Measurements from ENCODE around the gene HSP90B1. TPM values are rescaled to one million over a fixed set of nuclear protein-coding genes. Genes with fewer than 3 reads are reported as not detected.

HSP90B1 gene
- 100 to 1,000 TPM; 374 to 594 TPM for total RNA-seq
- 100 to 1,000 TPM; 418 to 448 TPM for polyA plus RNA-seq (ENCODE audit: insufficient read length in 2 of 2)
- long read RNA-seq, donor 1, transcript HSP90B1-201 (18 exons, 2,858 nt): major isoform, 36 of 237 reads
- long read RNA-seq, donor 1, partial matches to known transcripts: 185 of 237 reads
- long read RNA-seq, donor 1, other reads (novel, unspliced or antisense): 9 of 237 reads
- long read RNA-seq, donor 2, transcript HSP90B1-201 (18 exons, 2,858 nt): major isoform, 8 of 35 reads
- long read RNA-seq, donor 2, partial matches to known transcripts: 23 of 35 reads
- long read RNA-seq, donor 2, other reads (novel, unspliced or antisense): 0 of 35 reads
- long read RNA-seq, donor 3, transcript HSP90B1-201 (18 exons, 2,858 nt): minor isoform, 5 of 108 reads
- long read RNA-seq, donor 3, transcript HSP90B1-204 (2 exons, 839 nt): major isoform, 6 of 108 reads
- long read RNA-seq, donor 3, partial matches to known transcripts: 96 of 108 reads
- long read RNA-seq, donor 3, other reads (novel, unspliced or antisense): 0 of 108 reads
- long read RNA-seq, donor 4, transcript HSP90B1-209 (4 exons, 581 nt): minor isoform, 5 of 689 reads
- long read RNA-seq, donor 4, transcript HSP90B1-204 (2 exons, 839 nt): minor isoform, 8 of 689 reads
- long read RNA-seq, donor 4, transcript HSP90B1-201 (18 exons, 2,858 nt): major isoform, 39 of 689 reads
- long read RNA-seq, donor 4, partial matches to known transcripts: 591 of 689 reads
- long read RNA-seq, donor 4, other reads (novel, unspliced or antisense): 44 of 689 reads

DNA sequence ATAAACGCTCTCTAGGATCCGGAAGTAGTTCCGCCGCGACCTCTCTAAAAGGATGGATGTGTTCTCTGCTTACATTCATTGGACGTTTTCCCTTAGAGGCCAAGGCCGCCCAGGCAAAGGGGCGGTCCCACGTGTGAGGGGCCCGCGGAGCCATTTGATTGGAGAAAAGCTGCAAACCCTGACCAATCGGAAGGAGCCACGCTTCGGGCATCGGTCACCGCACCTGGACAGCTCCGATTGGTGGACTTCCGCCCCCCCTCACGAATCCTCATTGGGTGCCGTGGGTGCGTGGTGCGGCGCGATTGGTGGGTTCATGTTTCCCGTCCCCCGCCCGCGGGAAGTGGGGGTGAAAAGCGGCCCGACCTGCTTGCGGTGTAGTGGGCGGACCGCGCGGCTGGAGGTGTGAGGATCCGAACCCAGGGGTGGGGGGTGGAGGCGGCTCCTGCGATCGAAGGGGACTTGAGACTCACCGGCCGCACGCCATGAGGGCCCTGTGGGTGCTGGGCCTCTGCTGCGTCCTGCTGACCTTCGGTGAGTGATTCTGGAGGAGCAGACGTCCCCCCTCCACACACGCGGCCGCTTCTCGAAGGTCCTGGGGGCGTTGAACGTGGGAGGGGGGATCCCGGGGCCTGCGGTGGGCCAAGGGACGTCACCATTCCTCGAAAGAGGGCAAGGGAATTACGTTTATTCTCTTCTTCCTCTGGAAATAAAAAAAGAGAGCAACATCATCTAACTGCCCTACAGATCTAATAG lies at the start of gene HSP90B1:
Gene HSP90B1 (plus strand): TSS at position 377 of the 753 bp plus-strand sequence. CDS start 106 bp downstream, at position 483.
- DNase-seq (ENCODE audit: low read depth in 4 of 6, low spot score in 6 of 6): peak; percentile 98 to 100 (median 99)
- no peaks in the 10 kb centered on the region for H3K27me3 ChIP-seq (ENCODE audit: control insufficient read depth, insufficient read depth, low read length)
- WGBS (ENCODE audit: insufficient coverage): 0% methylated on average over 45 of the region's 56 CpGs
- peak within 1 kb of the TSS; percentile 92 for H3K4me3 ChIP-seq (ENCODE audit: low read depth, low read length)
- peak within 1 kb of the TSS; percentile 98 for H3K27ac ChIP-seq (ENCODE audit: low read depth, low read length)
- peaks cover 9% of the 10 kb centered on the region for H3K36me3 ChIP-seq (ENCODE audit: control insufficient read depth, insufficient read depth, low read length)
- H3K9me3 ChIP-seq (ENCODE audit: control insufficient read depth, insufficient read depth, low read length): no peaks in the 10 kb centered on the region
- peaks cover 3% of the 10 kb centered on the region for H3K4me1 ChIP-seq (ENCODE audit: control insufficient read depth, insufficient read depth, low read length)

DNA sequence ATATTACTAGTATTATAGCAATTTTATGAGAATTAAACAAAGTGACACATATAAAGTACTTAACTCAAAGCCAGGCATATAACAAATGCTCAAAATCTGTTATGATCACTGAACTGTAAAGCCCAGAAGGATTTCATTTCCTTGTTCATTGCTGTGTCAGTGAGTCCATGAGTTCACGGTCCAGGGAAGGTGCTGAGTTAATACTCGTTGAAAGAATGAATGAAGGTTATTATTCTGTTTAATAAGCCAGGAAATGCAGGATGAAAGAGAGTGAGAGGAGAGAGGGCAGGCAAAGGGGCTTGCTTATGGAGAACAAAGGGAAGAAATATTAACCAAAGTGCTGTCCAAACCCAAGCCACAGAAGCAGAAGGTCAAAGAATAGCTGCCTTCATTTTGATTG lies 48.9 kb upstream of the HSP90B1 start:
- no peaks in the 10 kb centered on the region for H3K9me3 ChIP-seq (ENCODE audit: control insufficient read depth, insufficient read depth, low read length)
- WGBS (ENCODE audit: insufficient coverage): 24% methylated on average over 2 of the region's 2 CpGs
- H3K36me3 ChIP-seq (ENCODE audit: control insufficient read depth, insufficient read depth, low read length): no peaks in the 10 kb centered on the region
- DNase-seq (ENCODE audit: low read depth in 4 of 6, low spot score in 6 of 6): peak in 1 of 6 donors; percentile 27
- no peaks in the 10 kb centered on the region for H3K27me3 ChIP-seq (ENCODE audit: control insufficient read depth, insufficient read depth, low read length)
- no peak overlapping the region for H3K27ac ChIP-seq (ENCODE audit: low read depth, low read length)
- no peak overlapping the region for H3K4me3 ChIP-seq (ENCODE audit: low read depth, low read length)
- H3K4me1 ChIP-seq (ENCODE audit: control insufficient read depth, insufficient read depth, low read length): no peaks in the 10 kb centered on the region

DNA sequence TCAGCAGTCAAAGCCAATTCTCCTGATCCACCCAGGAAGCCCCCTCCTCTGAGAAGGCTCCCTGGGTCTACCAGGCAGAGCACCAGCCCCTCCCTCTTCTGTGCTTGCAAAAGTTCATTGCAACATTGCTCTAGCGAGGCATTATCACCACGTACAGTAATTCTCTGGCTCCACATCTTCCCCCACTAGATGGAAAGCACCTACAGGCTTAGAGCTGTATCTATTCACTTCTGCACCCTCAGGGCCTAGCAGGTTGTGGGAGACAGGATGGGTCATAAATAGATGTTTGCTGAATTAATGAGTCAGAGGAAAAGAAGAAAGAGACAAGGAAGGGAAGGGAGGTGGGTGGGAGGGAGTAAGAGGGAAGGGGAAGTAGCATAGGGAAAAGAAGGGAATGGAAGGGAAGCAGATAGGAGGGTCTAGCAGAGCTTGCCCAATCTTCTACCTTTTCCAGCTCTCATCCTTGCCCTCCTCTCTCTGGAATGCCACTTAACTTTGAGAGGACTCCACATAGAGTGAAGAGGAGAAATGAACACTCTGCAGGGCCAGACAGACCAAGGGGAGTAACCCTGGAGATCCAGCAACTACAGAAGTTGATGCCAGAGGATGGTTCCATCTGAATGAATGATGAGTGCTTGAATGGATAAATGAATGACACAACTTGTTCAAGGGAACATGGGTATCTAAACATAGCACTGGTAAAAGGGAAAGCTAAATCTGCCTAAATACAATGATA lies 47.2 kb upstream of the HSP90B1 start:
- Histone ChIP-seq H3K4me3 (ENCODE audit: low read depth, low read length) (no peak overlapping the region), H3K27ac (ENCODE audit: low read depth, low read length) (no peak overlapping the region), H3K36me3 (ENCODE audit: control insufficient read depth, insufficient read depth, low read length) (no peaks in the 10 kb centered on the region), H3K27me3 (ENCODE audit: control insufficient read depth, insufficient read depth, low read length) (no peaks in the 10 kb centered on the region), H3K4me1 (ENCODE audit: control insufficient read depth, insufficient read depth, low read length) (no peaks in the 10 kb centered on the region), H3K9me3 (ENCODE audit: control insufficient read depth, insufficient read depth, low read length) (no peaks in the 10 kb centered on the region)
- DNase-seq (ENCODE audit: low read depth in 4 of 6, low spot score in 6 of 6): no peak
- 77% methylated on average over 2 of the region's 2 CpGs for WGBS (ENCODE audit: insufficient coverage)

DNA sequence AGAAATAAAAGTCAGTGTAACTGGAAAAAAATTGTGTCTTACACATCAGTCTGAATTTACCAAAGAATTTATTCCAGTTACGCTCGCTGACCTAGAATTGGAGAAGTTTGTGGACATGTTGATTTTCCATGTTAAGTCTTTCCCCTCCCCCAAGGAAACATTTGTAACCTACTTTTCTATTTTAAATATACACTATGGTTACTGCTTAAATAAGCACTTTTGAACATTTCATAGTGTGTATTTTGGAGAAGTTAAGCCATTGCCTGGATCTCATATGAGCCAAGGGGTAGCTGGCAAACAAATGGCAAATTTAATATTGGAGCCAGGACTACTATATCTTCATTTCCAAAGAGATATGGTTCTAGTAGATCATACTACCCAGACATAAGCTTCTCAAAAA lies 46.3 kb upstream of the HSP90B1 start:
- no peaks in the 10 kb centered on the region for H3K4me1 ChIP-seq (ENCODE audit: control insufficient read depth, insufficient read depth, low read length)
- DNase-seq (ENCODE audit: low read depth in 4 of 6, low spot score in 6 of 6): no peak
- WGBS (ENCODE audit: insufficient coverage): no CpG with 5 or more reads among the region's 2 CpGs
- no peaks in the 10 kb centered on the region for H3K27me3 ChIP-seq (ENCODE audit: control insufficient read depth, insufficient read depth, low read length)
- H3K9me3 ChIP-seq (ENCODE audit: control insufficient read depth, insufficient read depth, low read length): no peaks in the 10 kb centered on the region
- H3K36me3 ChIP-seq (ENCODE audit: control insufficient read depth, insufficient read depth, low read length): no peaks in the 10 kb centered on the region
- H3K4me3 ChIP-seq (ENCODE audit: low read depth, low read length): no peak overlapping the region
- no peak overlapping the region for H3K27ac ChIP-seq (ENCODE audit: low read depth, low read length)

DNA sequence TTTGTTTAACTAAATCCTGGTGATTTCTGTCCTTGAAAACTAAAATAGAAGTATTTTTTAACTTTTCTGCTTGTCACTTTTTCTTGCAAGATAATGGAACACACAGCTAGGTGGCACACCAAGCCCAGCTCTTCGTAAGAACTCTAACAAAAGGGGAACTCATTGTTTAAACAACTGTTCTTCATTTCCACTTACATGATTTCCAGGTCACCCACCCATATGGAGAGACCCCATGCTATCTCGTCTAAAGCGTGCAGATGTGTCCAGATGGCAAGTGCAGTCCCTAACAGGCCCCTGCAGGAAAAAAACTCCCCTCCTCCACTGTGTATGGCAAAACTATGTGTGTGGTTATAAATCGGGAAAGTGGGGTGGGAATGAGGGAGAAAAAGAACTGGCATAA lies 45.9 kb upstream of the HSP90B1 start:
- Histone ChIP-seq H3K27ac (ENCODE audit: low read depth, low read length) (no peak overlapping the region), H3K27me3 (ENCODE audit: control insufficient read depth, insufficient read depth, low read length) (no peaks in the 10 kb centered on the region), H3K4me3 (ENCODE audit: low read depth, low read length) (no peak overlapping the region), H3K4me1 (ENCODE audit: control insufficient read depth, insufficient read depth, low read length) (no peaks in the 10 kb centered on the region), H3K9me3 (ENCODE audit: control insufficient read depth, insufficient read depth, low read length) (no peaks in the 10 kb centered on the region), H3K36me3 (ENCODE audit: control insufficient read depth, insufficient read depth, low read length) (no peaks in the 10 kb centered on the region)
- peak in 4 of 6 donors; percentile 12 to 68 (median 41) for DNase-seq (ENCODE audit: low read depth in 4 of 6, low spot score in 6 of 6)
- WGBS (ENCODE audit: insufficient coverage): 25% methylated on average over 1 of the region's 4 CpGs

DNA sequence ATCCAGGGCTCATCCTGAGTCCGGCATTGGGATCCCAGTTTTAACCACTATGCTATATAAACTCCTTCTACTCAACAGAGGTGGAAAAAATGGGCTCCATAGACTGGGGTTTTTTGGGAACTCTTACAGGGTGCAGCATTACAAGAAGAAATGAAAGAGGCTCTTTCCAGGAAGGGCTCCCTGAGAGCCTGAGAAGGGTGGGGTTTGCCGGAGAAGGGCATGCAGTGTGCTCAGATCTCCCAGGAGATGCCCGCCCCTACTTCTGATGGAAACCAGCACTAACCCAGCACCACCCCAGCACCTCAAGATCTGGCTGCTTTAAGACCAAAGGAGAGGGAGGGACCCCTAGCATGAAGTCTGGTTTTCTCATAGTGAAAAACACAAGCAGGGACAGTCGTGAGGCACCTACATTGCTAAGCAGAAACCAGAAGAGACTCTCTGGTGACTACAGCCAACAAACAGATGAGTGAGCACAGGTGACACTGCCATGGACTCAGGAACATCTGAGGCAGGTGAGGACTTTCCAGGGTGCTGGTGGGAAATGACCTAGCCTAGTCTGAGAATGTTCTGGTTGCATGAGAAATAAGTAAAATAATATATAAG lies 43.9 kb upstream of the HSP90B1 start:
- H3K27ac ChIP-seq (ENCODE audit: low read depth, low read length): no peak overlapping the region
- H3K9me3 ChIP-seq (ENCODE audit: control insufficient read depth, insufficient read depth, low read length): no peaks in the 10 kb centered on the region
- no peaks in the 10 kb centered on the region for H3K4me1 ChIP-seq (ENCODE audit: control insufficient read depth, insufficient read depth, low read length)
- no peaks in the 10 kb centered on the region for H3K36me3 ChIP-seq (ENCODE audit: control insufficient read depth, insufficient read depth, low read length)
- DNase-seq (ENCODE audit: low read depth in 4 of 6, low spot score in 6 of 6): no peak
- 75% methylated on average over 2 of the region's 4 CpGs for WGBS (ENCODE audit: insufficient coverage)
- no peak overlapping the region for H3K4me3 ChIP-seq (ENCODE audit: low read depth, low read length)
- no peaks in the 10 kb centered on the region for H3K27me3 ChIP-seq (ENCODE audit: control insufficient read depth, insufficient read depth, low read length)

DNA sequence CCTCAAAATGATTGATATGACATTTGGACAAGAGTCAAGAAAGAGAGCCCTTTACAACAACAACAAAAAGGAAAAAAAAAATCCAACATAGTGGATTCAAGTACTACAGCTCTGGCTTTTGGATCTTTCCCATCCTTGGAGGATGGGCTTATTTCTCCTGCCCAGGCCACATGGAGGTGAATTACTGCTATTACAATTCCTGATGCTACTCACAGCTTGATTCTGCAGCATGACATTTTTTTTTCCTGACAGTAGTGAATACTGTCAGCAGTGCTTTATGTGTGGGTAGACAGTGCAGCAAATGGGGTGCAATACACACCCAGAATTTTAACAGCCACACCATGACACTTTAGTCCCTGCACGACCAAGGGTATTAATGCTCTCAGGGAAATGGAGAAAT lies 42.5 kb upstream of the HSP90B1 start:
- WGBS (ENCODE audit: insufficient coverage): no CpG with 5 or more reads among the region's 1 CpG
- no peak overlapping the region for H3K27ac ChIP-seq (ENCODE audit: low read depth, low read length)
- peak in 1 of 6 donors; percentile 54 for DNase-seq (ENCODE audit: low read depth in 4 of 6, low spot score in 6 of 6)

DNA sequence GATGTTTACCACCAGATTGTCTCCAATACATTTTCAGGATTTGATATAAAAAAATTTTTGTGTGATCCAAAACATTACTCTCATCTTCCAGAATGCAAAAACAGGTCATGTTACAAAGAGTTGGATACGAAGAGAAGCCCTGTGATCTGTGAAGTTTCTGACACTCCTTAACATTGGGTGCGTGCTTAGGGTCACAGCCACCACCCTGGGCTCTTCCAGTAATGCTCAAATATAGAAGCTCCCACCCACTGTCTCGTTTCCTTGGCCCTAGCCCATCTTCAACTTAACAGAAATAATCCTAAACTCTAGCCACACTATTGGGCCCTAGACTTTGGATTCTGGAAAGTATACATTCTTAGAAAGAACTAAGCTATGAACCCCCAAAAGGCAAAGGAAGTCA lies 32.9 kb upstream of the HSP90B1 start:
- DNase-seq (ENCODE audit: low read depth in 4 of 6, low spot score in 6 of 6): no peak
- Histone ChIP-seq H3K4me3 (ENCODE audit: low read depth, low read length) (no peak overlapping the region), H3K4me1 (ENCODE audit: control insufficient read depth, insufficient read depth, low read length) (no peaks in the 10 kb centered on the region), H3K27ac (ENCODE audit: low read depth, low read length) (no peak overlapping the region), H3K36me3 (ENCODE audit: control insufficient read depth, insufficient read depth, low read length) (no peaks in the 10 kb centered on the region), H3K27me3 (ENCODE audit: control insufficient read depth, insufficient read depth, low read length) (no peaks in the 10 kb centered on the region), H3K9me3 (ENCODE audit: control insufficient read depth, insufficient read depth, low read length) (no peaks in the 10 kb centered on the region)
- WGBS (ENCODE audit: insufficient coverage): 100% methylated on average over 1 of the region's 3 CpGs

More for the DNA sequence above, 42.5 kb upstream of the HSP90B1 start:
- Histone ChIP-seq H3K4me1 (ENCODE audit: control insufficient read depth, insufficient read depth, low read length) (no peaks in the 10 kb centered on the region), H3K27me3 (ENCODE audit: control insufficient read depth, insufficient read depth, low read length) (no peaks in the 10 kb centered on the region), H3K36me3 (ENCODE audit: control insufficient read depth, insufficient read depth, low read length) (no peaks in the 10 kb centered on the region), H3K4me3 (ENCODE audit: low read depth, low read length) (no peak overlapping the region), H3K9me3 (ENCODE audit: control insufficient read depth, insufficient read depth, low read length) (no peaks in the 10 kb centered on the region)

All from spinal cord (tissue), 10 donors.